ENCODE measurements around the gene TUBE1. TPM values are rescaled to one million over a fixed set of nuclear protein-coding genes. Genes with fewer than 3 reads are reported as not detected.

The TUBE1 gene
- polyA plus RNA-seq, 1 experiment, result 24.3 TPM

DNA sequence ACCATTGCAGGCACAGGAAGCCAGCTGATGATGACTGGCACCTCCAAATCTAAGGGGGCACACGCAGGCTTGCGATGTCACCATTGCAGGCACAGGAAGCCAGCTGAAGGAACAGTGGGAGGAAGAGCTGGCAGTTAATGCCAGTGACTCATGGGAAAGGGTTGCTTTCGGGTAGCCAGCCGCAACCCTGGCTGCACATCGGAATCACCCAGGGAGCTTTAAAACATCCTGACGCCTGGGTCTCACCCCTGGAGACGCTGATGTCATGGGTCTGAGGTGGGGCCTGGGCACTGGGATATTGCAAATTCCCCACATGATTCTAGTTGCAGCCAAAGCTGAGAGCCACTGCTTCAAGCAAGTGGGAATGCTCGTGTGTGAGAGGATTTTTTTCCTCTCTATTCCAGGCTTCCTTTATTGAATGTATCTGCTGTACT, 49.5 kb downstream of the TUBE1 start:
- TF ChIP-seq, protein P1, sequence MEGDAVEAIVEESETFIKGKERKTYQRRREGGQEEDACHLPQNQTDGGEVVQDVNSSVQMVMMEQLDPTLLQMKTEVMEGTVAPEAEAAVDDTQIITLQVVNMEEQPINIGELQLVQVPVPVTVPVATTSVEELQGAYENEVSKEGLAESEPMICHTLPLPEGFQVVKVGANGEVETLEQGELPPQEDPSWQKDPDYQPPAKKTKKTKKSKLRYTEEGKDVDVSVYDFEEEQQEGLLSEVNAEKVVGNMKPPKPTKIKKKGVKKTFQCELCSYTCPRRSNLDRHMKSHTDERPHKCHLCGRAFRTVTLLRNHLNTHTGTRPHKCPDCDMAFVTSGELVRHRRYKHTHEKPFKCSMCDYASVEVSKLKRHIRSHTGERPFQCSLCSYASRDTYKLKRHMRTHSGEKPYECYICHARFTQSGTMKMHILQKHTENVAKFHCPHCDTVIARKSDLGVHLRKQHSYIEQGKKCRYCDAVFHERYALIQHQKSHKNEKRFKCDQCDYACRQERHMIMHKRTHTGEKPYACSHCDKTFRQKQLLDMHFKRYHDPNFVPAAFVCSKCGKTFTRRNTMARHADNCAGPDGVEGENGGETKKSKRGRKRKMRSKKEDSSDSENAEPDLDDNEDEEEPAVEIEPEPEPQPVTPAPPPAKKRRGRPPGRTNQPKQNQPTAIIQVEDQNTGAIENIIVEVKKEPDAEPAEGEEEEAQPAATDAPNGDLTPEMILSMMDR (IDR thresholded peaks at IDR 0.05; ENCODE audit: low read depth, low read length), result no peak
- ChIA-PET CTCF (interaction anchor here (1.8 to 9.2 kb wide), 2 partner anchors 9 to 328 kb away, joined by 12 to 175 read pairs; no protein-coding TSS in a partner anchor), POLR2A (no interaction called here)
- no peak overlapping the region for H3K27ac ChIP-seq (ENCODE audit: low read depth, low read length)
- H3K4me3 ChIP-seq (ENCODE audit: low read depth, low read length), result no peak overlapping the region
- no peaks in the 10 kb centered on the region for H3K9me3 ChIP-seq (ENCODE audit: control insufficient read depth, insufficient read depth, low read length)
- H3K27me3 ChIP-seq (ENCODE audit: control insufficient read depth, insufficient read depth, low read length), result no peaks in the 10 kb centered on the region
- DNase-seq (ENCODE audit: low read depth, low spot score), result peak; percentile 57

DNA sequence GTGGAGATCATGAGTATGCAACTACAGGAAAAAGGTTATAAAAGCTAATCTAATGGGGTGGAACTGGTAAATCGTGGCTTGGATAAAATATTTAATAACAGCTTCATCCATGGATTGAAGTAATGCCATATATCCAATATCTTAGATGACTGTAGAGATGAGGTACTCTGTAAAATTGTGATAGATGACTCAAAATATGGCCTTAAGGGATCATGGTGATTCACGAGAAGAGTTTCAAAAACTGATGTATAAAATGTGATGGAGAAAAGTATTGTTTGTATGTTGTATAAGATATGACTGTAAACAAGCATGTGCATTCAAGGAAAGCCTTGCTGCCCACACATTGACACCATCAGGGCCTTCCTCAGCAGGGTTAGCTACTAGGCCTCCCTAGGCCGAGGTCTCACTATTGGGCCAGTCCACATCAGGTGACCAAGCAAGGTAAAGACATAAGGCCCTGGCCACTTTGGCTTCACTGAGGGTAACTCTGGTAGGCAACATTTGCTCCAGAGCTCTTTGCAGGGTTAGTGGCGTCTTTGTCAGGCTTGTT, 51.1 kb downstream of the TUBE1 start:
- no peak for DNase-seq (ENCODE audit: low read depth, low spot score)
- Histone ChIP-seq H3K9me3 (ENCODE audit: control insufficient read depth, insufficient read depth, low read length) (no peaks in the 10 kb centered on the region), H3K4me3 (ENCODE audit: low read depth, low read length) (no peak overlapping the region), H3K27me3 (ENCODE audit: control insufficient read depth, insufficient read depth, low read length) (peaks cover 11% of the 10 kb centered on the region), H3K27ac (ENCODE audit: low read depth, low read length) (no peak overlapping the region)
- ChIA-PET CTCF (interaction anchor here (1.7 kb wide), 1 partner anchor 326 kb away, joined by 5 read pairs; no protein-coding TSS in a partner anchor), POLR2A (no interaction called here)
- TF ChIP-seq, protein P1 (IDR thresholded peaks at IDR 0.05; ENCODE audit: low read depth, low read length), result no peak

DNA sequence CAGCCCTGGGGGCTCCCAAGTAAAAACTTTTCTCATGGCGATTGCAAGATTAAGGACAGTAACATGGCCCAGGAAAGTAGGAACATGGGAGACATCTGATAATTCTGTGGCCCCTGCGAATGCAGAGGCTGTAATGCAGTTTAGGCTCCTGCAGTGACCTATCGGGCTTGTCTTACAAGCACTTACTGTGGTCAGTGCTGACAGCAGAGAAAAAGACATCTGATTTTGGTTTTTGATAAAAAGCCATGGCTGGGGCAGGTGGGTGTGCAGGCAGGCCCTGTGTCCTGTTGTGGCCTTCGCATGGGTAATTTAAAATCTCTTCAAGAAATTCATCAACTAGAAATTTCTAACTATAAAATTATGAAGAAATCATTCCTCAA, 52.7 kb downstream of the TUBE1 start:
- ChIA-PET POLR2A (no interaction called here), CTCF (interaction anchor here (1.6 kb wide), 1 partner anchor 9 kb away, joined by 4 read pairs; no protein-coding TSS in a partner anchor)
- H3K27ac ChIP-seq (ENCODE audit: low read depth, low read length), result no peak overlapping the region
- no peak for DNase-seq (ENCODE audit: low read depth, low spot score)
- peaks cover 14% of the 10 kb centered on the region for H3K27me3 ChIP-seq (ENCODE audit: control insufficient read depth, insufficient read depth, low read length)
- TF ChIP-seq, protein P1 (IDR thresholded peaks at IDR 0.05; ENCODE audit: low read depth, low read length), result no peak
- no peak overlapping the region for H3K4me3 ChIP-seq (ENCODE audit: low read depth, low read length)
- no peaks in the 10 kb centered on the region for H3K9me3 ChIP-seq (ENCODE audit: control insufficient read depth, insufficient read depth, low read length)

DNA sequence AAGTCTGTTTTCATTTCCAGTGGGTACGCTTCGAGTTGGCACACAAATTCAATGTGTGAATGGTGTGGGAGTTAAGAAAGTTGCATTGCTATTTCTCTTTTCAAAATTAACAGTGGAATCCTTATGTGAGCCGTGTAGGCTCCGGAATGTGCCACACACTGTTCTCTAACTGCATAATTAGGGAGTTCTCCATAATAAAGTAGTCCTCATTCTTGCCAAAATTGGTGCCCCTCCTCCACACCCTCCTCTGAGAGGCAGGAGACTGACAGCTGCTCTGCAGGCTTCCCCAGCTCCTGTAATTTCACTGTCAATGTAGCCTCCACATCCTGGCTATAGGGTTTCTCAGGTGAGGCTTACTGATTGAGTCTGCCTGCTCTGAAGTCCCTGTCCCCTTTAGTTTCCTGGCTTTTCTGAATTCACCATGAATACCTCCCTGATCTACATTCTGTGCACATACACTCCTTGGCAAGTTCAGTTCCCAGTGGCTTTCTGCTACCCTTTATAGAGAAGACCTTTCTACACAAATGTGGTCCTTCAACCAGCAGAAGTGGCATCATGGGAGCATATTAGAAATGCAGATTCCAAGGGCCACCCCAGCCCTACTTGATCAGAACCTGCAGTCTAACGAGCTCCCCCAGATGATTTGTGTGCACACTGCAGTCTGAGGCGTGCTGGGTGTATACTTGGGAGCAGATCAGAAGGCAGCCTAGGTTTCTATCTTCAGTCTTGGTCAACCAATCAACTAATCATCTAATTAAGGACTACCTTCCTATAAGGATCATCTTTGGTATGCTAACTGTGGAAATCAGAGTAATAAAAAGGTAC, 53.3 kb downstream of the TUBE1 start:
- TF ChIP-seq, protein P1 (IDR thresholded peaks at IDR 0.05; ENCODE audit: low read depth, low read length), result no peak
- H3K27me3 ChIP-seq (ENCODE audit: control insufficient read depth, insufficient read depth, low read length), result peaks cover 14% of the 10 kb centered on the region
- H3K4me3 ChIP-seq (ENCODE audit: low read depth, low read length), result no peak overlapping the region
- no peaks in the 10 kb centered on the region for H3K9me3 ChIP-seq (ENCODE audit: control insufficient read depth, insufficient read depth, low read length)
- CTCF ChIA-PET, result interaction anchor here (1.6 kb wide), 1 partner anchor 9 kb away, joined by 4 read pairs; no protein-coding TSS in a partner anchor
- no peak overlapping the region for H3K27ac ChIP-seq (ENCODE audit: low read depth, low read length)
- POLR2A ChIA-PET, result no interaction called here
- no peak for DNase-seq (ENCODE audit: low read depth, low spot score)

DNA sequence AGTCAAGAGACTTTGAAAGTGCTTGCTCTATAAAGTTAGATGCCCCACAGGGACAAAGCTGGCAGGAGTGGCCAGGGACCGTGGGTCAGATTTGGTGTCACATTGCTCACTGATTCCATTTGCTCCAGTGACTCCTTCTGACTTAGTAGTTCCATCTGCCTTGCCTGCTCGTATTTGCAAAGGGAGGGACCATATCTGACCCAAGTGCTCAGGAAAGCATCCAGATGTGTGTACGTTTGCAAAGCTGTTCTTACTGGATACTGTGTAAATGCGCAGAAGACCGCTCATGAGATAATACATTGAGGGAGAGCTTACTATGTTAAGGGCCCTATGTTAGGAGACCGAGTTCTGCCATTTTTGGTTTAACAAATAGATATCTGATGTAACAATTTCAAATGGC, 54.6 kb downstream of the TUBE1 start:
- POLR2A ChIA-PET, result no interaction called here
- Histone ChIP-seq H3K27me3 (ENCODE audit: control insufficient read depth, insufficient read depth, low read length) (peaks cover 14% of the 10 kb centered on the region), H3K4me3 (ENCODE audit: low read depth, low read length) (no peak overlapping the region), H3K27ac (ENCODE audit: low read depth, low read length) (no peak overlapping the region), H3K9me3 (ENCODE audit: control insufficient read depth, insufficient read depth, low read length) (no peaks in the 10 kb centered on the region)
- no peak for DNase-seq (ENCODE audit: low read depth, low spot score)
- CTCF ChIA-PET, result interaction anchor here (0.7 to 1.3 kb wide), 4 partner anchors 9 to 322 kb away, joined by 3 to 6 read pairs (median 4); no protein-coding TSS in a partner anchor
- TF ChIP-seq, protein P1 (IDR thresholded peaks at IDR 0.05; ENCODE audit: low read depth, low read length), result no peak
